ENCODE measurements around the gene OXGR1. TPM values are rescaled to one million over a fixed set of nuclear protein-coding genes. Genes with fewer than 3 reads are reported as not detected.

OXGR1 gene
- total RNA-seq, 1 donor from 2014 or later: 0.88 TPM

DNA sequence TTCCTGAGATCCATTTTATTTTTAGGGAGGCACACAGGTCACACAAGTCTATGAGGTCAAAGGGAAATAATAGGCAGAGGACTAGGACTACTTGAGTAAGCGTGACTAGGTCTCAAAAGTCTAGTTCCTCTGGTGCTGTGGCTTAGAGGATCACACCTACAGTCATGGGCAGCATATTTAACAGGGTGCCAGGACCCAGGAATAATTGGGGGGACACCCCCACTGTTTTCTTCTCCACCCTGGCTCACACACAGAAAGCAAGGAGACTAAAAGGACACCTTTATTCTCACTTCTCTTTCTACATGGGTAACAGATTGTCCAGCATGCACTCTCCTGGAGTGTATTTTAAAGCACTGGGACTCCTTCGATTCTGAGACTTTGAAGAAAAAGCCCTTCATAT is 26.2 kb downstream of the OXGR1 start:
- no peaks in the 10 kb centered on the region for H3K79me2 ChIP-seq (ENCODE audit: low read depth)
- no peak overlapping the region for H3K9ac ChIP-seq
- H4K20me1 ChIP-seq (ENCODE audit: low read depth): no peaks in the 10 kb centered on the region
- Mint-ChIP-seq H3K4me1 (no peaks in the 10 kb centered on the region), H3K36me3 (no peaks in the 10 kb centered on the region), H3K27me3 (ENCODE audit: insufficient read depth, low read depth) (no peaks in the 10 kb centered on the region), H3K4me3 (no peak overlapping the region), H3K9me3 (peaks cover 39% of the 10 kb centered on the region), H3K27ac (no peak overlapping the region)
- peaks cover 17% of the 10 kb centered on the region for H3K9me3 ChIP-seq (ENCODE audit: low read depth)
- no peaks in the 10 kb centered on the region for H3K4me1 ChIP-seq
- no peaks in the 10 kb centered on the region for H3K27me3 ChIP-seq
- no peak for TF ChIP-seq EZH2phosphoT487 (IDR thresholded peaks at IDR 0.05)
- no peak for TF ChIP-seq CTCF (IDR thresholded peaks at IDR 0.05)
- no peak for TF ChIP-seq EZH2 (IDR thresholded peaks at IDR 0.05)
- H3K4me2 ChIP-seq: no peak overlapping the region
- peaks cover 3% of the 10 kb centered on the region for H3K36me3 ChIP-seq
- no peak overlapping the region for H2AFZ ChIP-seq (replicated peaks)
- no peak overlapping the region for H3K27ac ChIP-seq
- no peak for DNase-seq (ENCODE audit: low spot score)
- no peak overlapping the region for H3K4me3 ChIP-seq
- no peaks in the 10 kb centered on the region for H3F3A ChIP-seq (ENCODE audit: low read depth)

DNA sequence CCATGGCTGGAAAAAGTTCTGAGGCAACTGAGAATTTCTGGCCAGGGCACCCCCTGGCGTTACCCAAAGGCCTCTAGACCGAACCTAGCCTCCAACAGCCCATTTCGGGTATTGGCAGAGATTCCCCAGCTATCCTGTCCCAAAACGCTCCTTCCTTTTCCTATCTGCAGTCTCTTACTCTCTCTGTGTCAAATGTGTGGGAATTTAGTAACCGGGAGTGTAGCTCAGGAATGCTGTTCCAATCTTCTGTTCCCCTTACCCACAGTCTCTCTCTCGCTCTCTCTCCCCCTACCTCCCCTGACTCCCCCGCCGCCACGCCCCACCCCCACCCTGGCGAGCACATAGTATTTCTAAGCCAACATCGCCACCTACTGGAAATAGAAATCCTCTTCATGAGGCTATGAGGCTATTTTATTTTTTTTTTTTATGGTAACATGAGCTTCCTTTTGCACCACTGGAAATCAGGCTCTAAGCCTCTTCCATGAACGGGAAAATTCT is 27.0 kb downstream of the OXGR1 start:
- Mint-ChIP-seq H3K27me3 (ENCODE audit: insufficient read depth, low read depth) (no peaks in the 10 kb centered on the region), H3K27ac (no peak overlapping the region), H3K4me1 (no peaks in the 10 kb centered on the region), H3K9me3 (peaks cover 39% of the 10 kb centered on the region), H3K36me3 (no peaks in the 10 kb centered on the region), H3K4me3 (no peak overlapping the region)
- Histone ChIP-seq H3K27ac (no peak overlapping the region), H3K36me3 (peaks cover 3% of the 10 kb centered on the region), H3K4me2 (no peak overlapping the region), H3F3A (ENCODE audit: low read depth) (no peaks in the 10 kb centered on the region), H3K9me3 (ENCODE audit: low read depth) (peaks cover 17% of the 10 kb centered on the region), H3K79me2 (ENCODE audit: low read depth) (no peaks in the 10 kb centered on the region), H3K4me1 (no peaks in the 10 kb centered on the region), H2AFZ (replicated peaks) (no peak overlapping the region), H3K4me3 (no peak overlapping the region), H3K9ac (no peak overlapping the region), H4K20me1 (ENCODE audit: low read depth) (no peaks in the 10 kb centered on the region), H3K27me3 (no peaks in the 10 kb centered on the region)
- no peak for TF ChIP-seq EZH2 (IDR thresholded peaks at IDR 0.05)
- peak; percentile 42 for TF ChIP-seq CTCF (IDR thresholded peaks at IDR 0.05)
- TF ChIP-seq EZH2phosphoT487 (IDR thresholded peaks at IDR 0.05): no peak
- DNase-seq (ENCODE audit: low spot score): peak; percentile 11

DNA sequence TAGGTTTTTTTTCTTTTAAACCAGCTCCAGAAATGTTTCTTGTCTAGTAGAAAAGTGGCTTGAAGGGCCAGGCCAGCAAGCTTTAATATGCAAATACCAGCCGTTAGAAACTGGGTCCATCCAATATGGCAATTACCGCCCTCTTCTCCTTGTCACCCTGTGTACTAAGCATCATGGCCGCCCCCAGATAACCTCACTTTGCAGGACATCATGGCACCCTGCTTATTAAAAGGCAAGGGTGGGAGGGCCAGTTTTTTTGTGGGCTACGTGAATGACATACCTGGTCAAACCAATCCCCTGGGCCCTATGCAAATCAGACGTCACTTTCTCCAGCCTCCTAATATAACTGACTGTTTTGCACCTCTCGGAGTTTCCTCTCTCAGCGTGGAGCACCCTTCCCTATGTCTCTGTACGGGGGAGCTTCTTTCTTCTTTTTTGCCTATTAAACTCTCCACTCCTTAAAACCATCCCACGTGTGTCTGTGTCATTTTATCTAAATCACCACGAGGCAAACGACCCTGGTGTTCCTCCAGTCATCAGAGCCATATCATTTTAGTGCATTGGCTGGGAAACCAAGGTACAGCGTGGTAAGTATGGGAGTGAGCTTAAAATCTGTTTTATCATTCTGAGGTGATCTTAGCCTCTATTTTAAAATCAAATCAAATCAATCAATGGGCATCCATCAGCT is 27.7 kb downstream of the OXGR1 start:
- Histone ChIP-seq H3K9me3 (ENCODE audit: low read depth) (peaks cover 17% of the 10 kb centered on the region), H3K79me2 (ENCODE audit: low read depth) (no peaks in the 10 kb centered on the region), H3F3A (ENCODE audit: low read depth) (no peaks in the 10 kb centered on the region), H3K4me3 (no peak overlapping the region), H3K27ac (no peak overlapping the region), H3K4me1 (no peaks in the 10 kb centered on the region), H3K27me3 (no peaks in the 10 kb centered on the region), H3K4me2 (no peak overlapping the region), H3K9ac (no peak overlapping the region), H2AFZ (replicated peaks) (no peak overlapping the region), H3K36me3 (peaks cover 3% of the 10 kb centered on the region), H4K20me1 (ENCODE audit: low read depth) (no peaks in the 10 kb centered on the region)
- Mint-ChIP-seq H3K4me3 (no peak overlapping the region), H3K9me3 (peaks cover 39% of the 10 kb centered on the region), H3K27me3 (ENCODE audit: insufficient read depth, low read depth) (no peaks in the 10 kb centered on the region), H3K4me1 (no peaks in the 10 kb centered on the region), H3K36me3 (no peaks in the 10 kb centered on the region), H3K27ac (no peak overlapping the region)
- no peak for TF ChIP-seq EZH2phosphoT487 (IDR thresholded peaks at IDR 0.05)
- no peak for TF ChIP-seq CTCF (IDR thresholded peaks at IDR 0.05)
- TF ChIP-seq EZH2 (IDR thresholded peaks at IDR 0.05): no peak
- no peak for DNase-seq (ENCODE audit: low spot score)
